Measurements from ENCODE around the gene LRRC32. TPM values are rescaled to one million over a fixed set of nuclear protein-coding genes. Genes with fewer than 3 reads are reported as not detected.

The LRRC32 gene
- polyA plus RNA-seq, 3 donors, result 1.5 TPM; not detected in 2

DNA sequence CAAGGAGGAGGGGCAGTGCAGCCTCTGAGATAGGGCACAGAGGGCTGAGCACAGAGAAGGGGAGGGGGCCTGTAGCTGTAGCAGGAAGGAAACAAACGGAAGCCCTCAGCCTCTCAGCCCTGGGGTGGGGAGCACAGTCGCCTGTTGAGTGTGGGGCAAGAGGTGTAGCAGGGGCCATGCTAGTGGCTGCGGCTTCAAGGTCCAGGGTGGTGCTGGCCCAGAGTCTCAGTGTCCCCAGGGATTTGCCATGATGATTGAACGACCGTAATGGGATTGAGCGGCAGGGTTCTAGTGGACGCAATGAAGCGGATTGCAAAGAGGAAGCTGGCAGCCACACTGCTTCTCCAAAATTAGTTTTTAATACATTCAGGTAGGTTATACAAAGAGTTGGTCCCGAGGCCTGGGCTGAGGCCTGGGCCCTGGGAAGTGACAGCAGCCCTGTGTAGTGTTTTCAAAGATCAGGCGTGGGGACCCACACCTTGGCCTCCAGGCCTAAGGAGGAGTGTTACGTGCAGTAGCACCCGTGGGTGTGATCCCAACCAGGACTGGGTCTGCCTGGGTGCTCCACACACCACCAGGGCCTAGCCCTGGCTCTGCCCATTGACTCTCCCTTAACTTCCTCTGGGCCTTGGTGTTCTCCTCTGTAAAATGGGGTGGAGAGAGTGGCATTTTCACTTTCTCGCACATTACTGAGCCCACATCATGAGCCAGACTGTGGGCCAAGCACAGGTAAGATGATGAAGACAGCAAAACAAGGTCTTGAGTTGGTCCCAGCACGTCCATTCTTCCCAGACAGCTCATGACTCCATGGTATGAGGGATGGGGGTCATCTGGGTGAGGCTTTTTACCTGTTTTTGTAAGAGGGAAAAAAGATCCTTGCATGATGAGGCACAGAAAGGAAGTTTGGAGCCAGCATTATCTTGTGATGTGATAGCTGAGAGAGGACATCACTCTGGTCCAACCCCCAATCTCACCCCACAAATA is 13.1 kb downstream of the LRRC32 start:
- Histone ChIP-seq H3K4me1 (ENCODE audit: control insufficient read depth in 1 of 2, insufficient read depth in 2 of 2, low read length in 2 of 2) (peaks cover 0 to 9% of the 10 kb centered on the region in 2 donors), H3K36me3 (replicated peaks in 1 of 2; ENCODE audit: control insufficient read depth in 1 of 2, insufficient read depth in 2 of 2, low read length in 2 of 2) (no peaks in the 10 kb centered on the region), H3K79me2 (ENCODE audit: insufficient read depth, low read length) (no peaks in the 10 kb centered on the region), H4K20me1 (ENCODE audit: insufficient read depth, low read length) (no peaks in the 10 kb centered on the region), H3K27me3 (ENCODE audit: control insufficient read depth in 2 of 2, insufficient read depth in 2 of 2, low read length in 2 of 2) (no peaks in the 10 kb centered on the region), H3K9me3 (replicated peaks in 1 of 2; ENCODE audit: control insufficient read depth in 1 of 2, insufficient read depth in 1 of 2, low read length in 2 of 2) (no peaks in the 10 kb centered on the region), H3K4me3 (replicated peaks in 1 of 3; ENCODE audit: low read depth in 2 of 3, low read length in 3 of 3) (no peak overlapping the region), H3K9ac (ENCODE audit: insufficient read depth, low read length, poor library complexity, severe bottlenecking) (peak overlapping the region; percentile 1), H3K4me2 (replicated peaks; ENCODE audit: extremely low read depth, low read length, poor library complexity, severe bottlenecking) (peak overlapping the region; percentile 31), H2AFZ (ENCODE audit: insufficient read depth, low read depth, low read length, poor library complexity, severe bottlenecking) (peak overlapping the region; percentile 32), H3K27ac (ENCODE audit: low read depth in 1 of 2, low read length in 2 of 2) (no peak overlapping the region)
- Mint-ChIP-seq H3K4me3 (peak overlapping the region; percentile 56 to 62), H3K27me3 (ENCODE audit: low read depth in 3 of 3) (peaks cover 6 to 23% (median 8%) of the 10 kb centered on the region in 3 donors), H3K4me1 (peaks cover 14% of the 10 kb centered on the region), H3K9me3 (no peaks in the 10 kb centered on the region), H3K27ac (peak overlapping the region in 2 of 7 donors; percentile 10 to 23), H3K36me3 (no peaks in the 10 kb centered on the region)
- TF ChIP-seq, protein P1, sequence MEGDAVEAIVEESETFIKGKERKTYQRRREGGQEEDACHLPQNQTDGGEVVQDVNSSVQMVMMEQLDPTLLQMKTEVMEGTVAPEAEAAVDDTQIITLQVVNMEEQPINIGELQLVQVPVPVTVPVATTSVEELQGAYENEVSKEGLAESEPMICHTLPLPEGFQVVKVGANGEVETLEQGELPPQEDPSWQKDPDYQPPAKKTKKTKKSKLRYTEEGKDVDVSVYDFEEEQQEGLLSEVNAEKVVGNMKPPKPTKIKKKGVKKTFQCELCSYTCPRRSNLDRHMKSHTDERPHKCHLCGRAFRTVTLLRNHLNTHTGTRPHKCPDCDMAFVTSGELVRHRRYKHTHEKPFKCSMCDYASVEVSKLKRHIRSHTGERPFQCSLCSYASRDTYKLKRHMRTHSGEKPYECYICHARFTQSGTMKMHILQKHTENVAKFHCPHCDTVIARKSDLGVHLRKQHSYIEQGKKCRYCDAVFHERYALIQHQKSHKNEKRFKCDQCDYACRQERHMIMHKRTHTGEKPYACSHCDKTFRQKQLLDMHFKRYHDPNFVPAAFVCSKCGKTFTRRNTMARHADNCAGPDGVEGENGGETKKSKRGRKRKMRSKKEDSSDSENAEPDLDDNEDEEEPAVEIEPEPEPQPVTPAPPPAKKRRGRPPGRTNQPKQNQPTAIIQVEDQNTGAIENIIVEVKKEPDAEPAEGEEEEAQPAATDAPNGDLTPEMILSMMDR (IDR thresholded peaks at IDR 0.05), result no peak
- 59% methylated on average over 9 of the region's 14 CpGs for WGBS (ENCODE audit: insufficient coverage)
- no peak for DNase-seq
- intact Hi-C loops (cut with micrococcal nuclease), result loop anchor here in 1 of 2 donors (5.0 kb wide), 1 partner anchor 45 kb away; no protein-coding TSS in a partner anchor

DNA sequence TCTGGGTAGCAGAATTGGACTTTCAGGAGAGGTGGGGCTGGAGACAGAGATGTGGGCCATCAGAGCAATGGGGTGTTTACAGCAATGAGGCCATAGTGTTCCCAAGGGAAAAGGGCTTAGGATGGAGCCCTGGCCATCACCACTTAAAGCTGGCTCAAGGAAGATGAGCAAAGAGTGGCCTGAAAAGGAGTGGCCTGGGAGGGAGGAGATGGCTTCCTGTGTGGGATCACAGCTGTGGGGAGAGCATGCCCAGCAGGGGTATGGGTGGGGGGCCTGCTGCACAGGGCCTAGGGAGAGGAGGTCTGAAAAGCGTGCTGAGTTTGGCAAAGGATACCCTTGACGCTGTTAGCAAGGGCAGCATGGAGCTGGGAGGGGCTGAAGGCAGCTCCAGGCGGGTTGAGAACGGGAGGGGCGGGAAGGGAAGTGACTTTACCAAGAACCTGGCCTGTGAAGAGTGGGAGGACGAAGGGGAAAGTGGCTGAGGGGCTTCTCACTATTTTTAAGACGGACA is 13.9 kb downstream of the LRRC32 start:
- Histone ChIP-seq H2AFZ (ENCODE audit: insufficient read depth, low read depth, low read length, poor library complexity, severe bottlenecking) (peak overlapping the region; percentile 32), H3K9ac (ENCODE audit: insufficient read depth, low read length, poor library complexity, severe bottlenecking) (peak overlapping the region; percentile 1), H3K27me3 (ENCODE audit: control insufficient read depth in 2 of 2, insufficient read depth in 2 of 2, low read length in 2 of 2) (no peaks in the 10 kb centered on the region), H3K27ac (ENCODE audit: low read depth in 1 of 2, low read length in 2 of 2) (no peak overlapping the region), H3K36me3 (replicated peaks in 1 of 2; ENCODE audit: control insufficient read depth in 1 of 2, insufficient read depth in 2 of 2, low read length in 2 of 2) (no peaks in the 10 kb centered on the region), H3K79me2 (ENCODE audit: insufficient read depth, low read length) (no peaks in the 10 kb centered on the region), H3K4me1 (ENCODE audit: control insufficient read depth in 1 of 2, insufficient read depth in 2 of 2, low read length in 2 of 2) (peaks cover 0 to 9% of the 10 kb centered on the region in 2 donors), H3K4me2 (replicated peaks; ENCODE audit: extremely low read depth, low read length, poor library complexity, severe bottlenecking) (no peak overlapping the region), H3K4me3 (replicated peaks in 1 of 3; ENCODE audit: low read depth in 2 of 3, low read length in 3 of 3) (no peak overlapping the region), H3K9me3 (replicated peaks in 1 of 2; ENCODE audit: control insufficient read depth in 1 of 2, insufficient read depth in 1 of 2, low read length in 2 of 2) (no peaks in the 10 kb centered on the region), H4K20me1 (ENCODE audit: insufficient read depth, low read length) (no peaks in the 10 kb centered on the region)
- intact Hi-C loops (cut with micrococcal nuclease), result loop anchor here in 1 of 2 donors (5.0 kb wide), 1 partner anchor 44 kb away; no protein-coding TSS in a partner anchor
- no peak for DNase-seq
- H3K27ac Mint-ChIP-seq, result peak overlapping the region in 2 of 7 donors; percentile 10 to 41
- TF ChIP-seq, protein P1 (IDR thresholded peaks at IDR 0.05), result no peak
- peaks cover 5 to 23% (median 6%) of the 10 kb centered on the region in 3 donors for H3K27me3 Mint-ChIP-seq (ENCODE audit: low read depth in 3 of 3)
- peaks cover 14% of the 10 kb centered on the region for H3K4me1 Mint-ChIP-seq
- H3K9me3 Mint-ChIP-seq, result no peaks in the 10 kb centered on the region
- 28% methylated on average over 4 of the region's 7 CpGs for WGBS (ENCODE audit: insufficient coverage)
- no peaks in the 10 kb centered on the region for H3K36me3 Mint-ChIP-seq
- H3K4me3 Mint-ChIP-seq, result peak overlapping the region in 1 of 2 donors; percentile 62

Data from CD14-positive monocyte (primary cell).